Suprapubic skin (tissue), 4 donors: ENCODE results near the gene NKX1-2.

Experiments used
- EP300 ChIP-seq: sonication (generic); formaldehyde crosslinking; IDR thresholded peaks from one replicate; pipeline ENCODE4 v1.6.1; 2017; ENCODE audit warnings: antibody characterized with exemption
- POLR2A ChIP-seq, 2 donors: fragments of 450-650 bp; IDR thresholded peaks; one replicate each; pipeline ENCODE4 v1.6.1; 2017; ENCODE audit warnings: antibody characterized with exemption in 2 of 2, mild to moderate bottlenecking in 2 of 2, moderate library complexity in 2 of 2
- POLR2AphosphoS5 ChIP-seq, 3 donors: sonication (generic); formaldehyde crosslinking; IDR thresholded peaks; one replicate each; pipeline ENCODE4 v1.6.1; 2017; ENCODE audit warnings: antibody characterized with exemption in 3 of 3
- TF ChIP-seq, protein P1 (sequence below), 2 donors: fragments of 200-600 bp in 1 of 2; fragments of 450-650 bp in 1 of 2; sonication (generic) in 1 of 2; IDR thresholded peaks; one replicate each; pipeline ENCODE4 v1.5.1; 2016 to 2019; ENCODE audit warnings: antibody characterized with exemption in 2 of 2, mild to moderate bottlenecking in 1 of 2, moderate library complexity in 1 of 2

DNA sequence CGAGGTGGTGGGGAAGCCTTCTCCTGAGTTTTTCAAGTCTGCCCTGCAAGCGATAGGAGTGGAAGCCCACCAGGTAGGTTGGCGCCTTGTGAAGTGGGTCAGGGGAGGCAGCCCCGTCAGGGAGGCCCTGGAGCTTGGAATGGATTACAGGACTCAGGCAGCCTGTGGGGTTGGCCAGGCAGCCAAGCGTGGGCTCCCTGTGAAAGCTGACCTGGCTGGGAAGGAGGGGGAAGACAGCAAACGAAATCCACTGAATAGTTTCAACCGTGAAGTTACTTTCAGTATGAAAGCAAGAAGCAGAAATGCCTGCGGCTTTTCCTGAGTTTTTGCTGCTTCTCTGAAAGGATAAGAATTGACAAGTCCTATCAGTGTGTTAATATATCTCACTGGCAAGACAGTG lies 48.2 kb upstream of the NKX1-2 start:
- no peak for TF ChIP-seq POLR2A (IDR thresholded peaks at IDR 0.05)
- TF ChIP-seq, protein P1, sequence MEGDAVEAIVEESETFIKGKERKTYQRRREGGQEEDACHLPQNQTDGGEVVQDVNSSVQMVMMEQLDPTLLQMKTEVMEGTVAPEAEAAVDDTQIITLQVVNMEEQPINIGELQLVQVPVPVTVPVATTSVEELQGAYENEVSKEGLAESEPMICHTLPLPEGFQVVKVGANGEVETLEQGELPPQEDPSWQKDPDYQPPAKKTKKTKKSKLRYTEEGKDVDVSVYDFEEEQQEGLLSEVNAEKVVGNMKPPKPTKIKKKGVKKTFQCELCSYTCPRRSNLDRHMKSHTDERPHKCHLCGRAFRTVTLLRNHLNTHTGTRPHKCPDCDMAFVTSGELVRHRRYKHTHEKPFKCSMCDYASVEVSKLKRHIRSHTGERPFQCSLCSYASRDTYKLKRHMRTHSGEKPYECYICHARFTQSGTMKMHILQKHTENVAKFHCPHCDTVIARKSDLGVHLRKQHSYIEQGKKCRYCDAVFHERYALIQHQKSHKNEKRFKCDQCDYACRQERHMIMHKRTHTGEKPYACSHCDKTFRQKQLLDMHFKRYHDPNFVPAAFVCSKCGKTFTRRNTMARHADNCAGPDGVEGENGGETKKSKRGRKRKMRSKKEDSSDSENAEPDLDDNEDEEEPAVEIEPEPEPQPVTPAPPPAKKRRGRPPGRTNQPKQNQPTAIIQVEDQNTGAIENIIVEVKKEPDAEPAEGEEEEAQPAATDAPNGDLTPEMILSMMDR (IDR thresholded peaks at IDR 0.05): no peak
- TF ChIP-seq EP300: no peak
- no peak for TF ChIP-seq POLR2AphosphoS5 (IDR thresholded peaks at IDR 0.05)
